Limb (tissue), 2 donors: ENCODE data around the gene RNU2-63P.
"Not testable (repeated sequence)": the region's sequence is repeated elsewhere in the genome, so short reads cannot be mapped to it uniquely, and the experiment has no call there.

Experiments used
- DNase-seq, 2 donors: peaks; one replicate each; pipeline ENCODE4 v3.0.0-alpha.2; 2016; ENCODE audit errors: extremely low spot score in 2 of 2

Gene RNU2-63P

GRCh38 chr2:88028931-88029330 lies 12.6 kb upstream of the RNU2-63P start:
- DNase-seq, result no peak

GRCh38 chr2:88027697-88028389 lies 11.5 kb upstream of the RNU2-63P start:
- DNase-seq, result no peak

GRCh38 chr2:88024509-88024908 lies 8.2 kb upstream of the RNU2-63P start:
- no peak for DNase-seq

GRCh38 chr2:88022669-88022921 lies 6.2 kb upstream of the RNU2-63P start:
- no peak for DNase-seq

GRCh38 chr2:88019985-88020384 lies 3.6 kb upstream of the RNU2-63P start:
- DNase-seq, result no peak

GRCh38 chr2:88018909-88019308 lies 2.6 kb upstream of the RNU2-63P start:
- DNase-seq, result no peak

GRCh38 chr2:88018077-88018805 lies 1.9 kb upstream of the RNU2-63P start:
- not testable (repeated sequence) for DNase-seq

- DNase-seq, result not testable (repeated sequence)
These were observed 1.4 kb upstream of the RNU2-63P start for GRCh38 chr2:88017780-88018038.

GRCh38 chr2:88016960-88017779 lies 823 bp upstream of the RNU2-63P start:
- DNase-seq, result peak in 1 of 2 donors; percentile 42

- peak in 1 of 2 donors; percentile 20 for DNase-seq
These were observed 5.3 kb downstream of the RNU2-63P start for GRCh38 chr2:88011011-88011410.

GRCh38 chr2:88010136-88010535 lies 6.2 kb downstream of the RNU2-63P start:
- no peak for DNase-seq

- no peak for DNase-seq
These were observed 9.4 kb downstream of the RNU2-63P start for GRCh38 chr2:88006912-88007439.

GRCh38 chr2:88005776-88006175 lies 10.6 kb downstream of the RNU2-63P start:
- no peak for DNase-seq

- peak in 1 of 2 donors; percentile 53 for DNase-seq
These were observed 13.1 kb downstream of the RNU2-63P start for GRCh38 chr2:88003074-88003755.

GRCh38 chr2:88002359-88002707 lies 14.0 kb downstream of the RNU2-63P start:
- no peak for DNase-seq

GRCh38 chr2:88000474-88000873 lies 15.9 kb downstream of the RNU2-63P start:
- not testable (repeated sequence) for DNase-seq

- no peak for DNase-seq
These were observed 19.8 kb downstream of the RNU2-63P start for GRCh38 chr2:87996570-87996969.

GRCh38 chr2:87995756-87996155 lies 20.6 kb downstream of the RNU2-63P start:
- no peak for DNase-seq

- not testable (repeated sequence) for DNase-seq
These were observed 22.0 kb downstream of the RNU2-63P start for GRCh38 chr2:87994304-87994850.

GRCh38 chr2:87992569-87992968 lies 23.8 kb downstream of the RNU2-63P start:
- not testable (repeated sequence) for DNase-seq

- not testable (repeated sequence) for DNase-seq
These were observed 28.9 kb downstream of the RNU2-63P start for GRCh38 chr2:87987473-87987872.

- not testable (repeated sequence) for DNase-seq
These were observed 30.4 kb downstream of the RNU2-63P start for GRCh38 chr2:87985902-87986301.
